Ishikawa (cell line): ENCODE results near the gene ACOXL.

Experiments
- CREB1 ChIP-seq: IDR thresholded peaks from 2 replicates; pipeline ENCODE4 v1.6.1; 2012; ENCODE audit warnings: low read depth
- EP300 ChIP-seq: IDR thresholded peaks from 2 replicates; pipeline ENCODE4 v1.6.1; 2012; ENCODE audit warnings: borderline replicate concordance
- TAF1 ChIP-seq: IDR thresholded peaks from 2 replicates; pipeline ENCODE4 v1.6.1; 2012; ENCODE audit warnings: low read depth, mild to moderate bottlenecking
- TF ChIP-seq, protein P1 (sequence below): IDR thresholded peaks from 2 replicates; pipeline ENCODE4 v1.6.1; 2012
- TF ChIP-seq, protein P2 (sequence below): IDR thresholded peaks from 2 replicates; pipeline ENCODE4 v1.6.1; 2012

DNA sequence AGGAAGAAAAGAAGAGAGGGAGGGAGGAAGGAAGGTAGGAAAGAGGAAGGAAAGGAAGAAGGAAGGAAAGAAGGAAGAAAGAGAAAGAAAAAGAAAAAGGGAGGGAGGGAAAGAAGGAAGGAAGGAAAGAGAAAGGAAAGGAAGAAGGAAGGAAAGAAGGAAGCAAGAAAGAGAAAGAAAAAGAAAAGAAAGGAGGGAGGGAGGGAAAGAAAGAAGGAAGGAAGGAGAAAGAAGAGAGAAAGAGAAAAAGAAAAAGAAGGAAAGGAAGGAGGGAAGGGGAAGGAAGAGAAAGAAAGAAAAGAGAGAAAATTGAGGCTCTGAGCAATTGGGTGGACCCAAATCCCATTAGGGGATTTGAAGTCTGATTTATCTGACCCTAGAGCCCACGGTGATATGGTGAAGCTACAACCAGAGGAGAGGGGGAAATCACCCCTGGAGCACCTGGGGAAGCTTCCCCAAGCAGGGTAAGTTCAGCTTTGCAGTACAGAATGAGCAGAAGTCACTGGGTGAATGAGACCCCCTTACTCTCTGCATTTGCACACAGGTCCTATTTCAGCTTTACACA lies 210.8 kb downstream of the ACOXL start:
- TF ChIP-seq, protein P1, sequence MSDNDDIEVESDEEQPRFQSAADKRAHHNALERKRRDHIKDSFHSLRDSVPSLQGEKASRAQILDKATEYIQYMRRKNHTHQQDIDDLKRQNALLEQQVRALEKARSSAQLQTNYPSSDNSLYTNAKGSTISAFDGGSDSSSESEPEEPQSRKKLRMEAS, result no peak
- TF ChIP-seq, protein P2, sequence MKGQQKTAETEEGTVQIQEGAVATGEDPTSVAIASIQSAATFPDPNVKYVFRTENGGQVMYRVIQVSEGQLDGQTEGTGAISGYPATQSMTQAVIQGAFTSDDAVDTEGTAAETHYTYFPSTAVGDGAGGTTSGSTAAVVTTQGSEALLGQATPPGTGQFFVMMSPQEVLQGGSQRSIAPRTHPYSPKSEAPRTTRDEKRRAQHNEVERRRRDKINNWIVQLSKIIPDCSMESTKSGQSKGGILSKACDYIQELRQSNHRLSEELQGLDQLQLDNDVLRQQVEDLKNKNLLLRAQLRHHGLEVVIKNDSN, result no peak
- TF ChIP-seq TAF1 (no peak), EP300 (no peak), CREB1 (no peak)
